GM19324 (cell line): ENCODE data around the gene PPTC7.
"Not testable (repeated sequence)": the region's sequence is repeated elsewhere in the genome, so short reads cannot be mapped to it uniquely, and the experiment has no call there.

ENCODE experiments used
- ATAC-seq: cut with Tn5 transposase; IDR thresholded peaks from one replicate; pipeline ENCODE4 v1.9.1; 2021; ENCODE audit warnings: mild to moderate bottlenecking, moderate library complexity; ENCODE audit not compliant: unreplicated experiment, low FRiP score

The PPTC7 gene

GRCh38 chr12:110587102-110587501 lies 4.0 kb upstream of the PPTC7 start:
- ATAC-seq: not testable (repeated sequence)

GRCh38 chr12:110585231-110585799 lies 2.2 kb upstream of the PPTC7 start:
- ATAC-seq: no peak

GRCh38 chr12:110582276-110583136 lies 612 bp downstream of the PPTC7 start:
- ATAC-seq: peak; percentile 43

- ATAC-seq: no peak
These were observed 1.2 kb downstream of the PPTC7 start for GRCh38 chr12:110581931-110582275.

GRCh38 chr12:110579535-110580253 lies 3.4 kb downstream of the PPTC7 start:
- ATAC-seq: no peak

- ATAC-seq: no peak
These were observed 4.2 kb downstream of the PPTC7 start for GRCh38 chr12:110578694-110579534.

- ATAC-seq: no peak
These were observed 5.0 kb downstream of the PPTC7 start for GRCh38 chr12:110577864-110578693.

- no peak for ATAC-seq
These were observed 6.6 kb downstream of the PPTC7 start for GRCh38 chr12:110576504-110576903.

GRCh38 chr12:110575326-110575725 lies 7.8 kb downstream of the PPTC7 start:
- ATAC-seq: no peak

- not testable (repeated sequence) for ATAC-seq
These were observed 8.3 kb downstream of the PPTC7 start for GRCh38 chr12:110574717-110575230.

GRCh38 chr12:110574044-110574443 lies 9.1 kb downstream of the PPTC7 start:
- ATAC-seq: no peak

GRCh38 chr12:110570798-110571197 lies 12.3 kb downstream of the PPTC7 start:
- ATAC-seq: not testable (repeated sequence)

- ATAC-seq: not testable (repeated sequence)
These were observed 13.3 kb downstream of the PPTC7 start for GRCh38 chr12:110569838-110570237.

- ATAC-seq: no peak
These were observed 14.4 kb downstream of the PPTC7 start for GRCh38 chr12:110568752-110569151.

- ATAC-seq: no peak
These were observed 16.1 kb downstream of the PPTC7 start for GRCh38 chr12:110566993-110567392.

- ATAC-seq: no peak
These were observed 16.9 kb downstream of the PPTC7 start for GRCh38 chr12:110565894-110566871.

GRCh38 chr12:110564471-110564991 lies 18.6 kb downstream of the PPTC7 start:
- ATAC-seq: no peak
